Duodenal mucosa (tissue), 2 donors: ENCODE results near the gene VIPR1.

Source experiments
- H3K27ac ChIP-seq: one replicate; pipeline ENCODE4 v1.7.0; 2013; ENCODE audit warnings: low read depth, low read length
- H3K27me3 ChIP-seq, 2 donors: one replicate each; pipeline ENCODE4 v1.7.0; 2013; ENCODE audit warnings: low read length in 2 of 2, control low read depth in 1 of 2; ENCODE audit not compliant: insufficient read depth in 2 of 2, control insufficient read depth in 1 of 2
- H3K36me3 ChIP-seq, 2 donors: one replicate each; pipeline ENCODE4 v1.7.0; 2013; ENCODE audit warnings: low read length in 2 of 2, control low read depth in 1 of 2; ENCODE audit not compliant: insufficient read depth in 2 of 2, control insufficient read depth in 1 of 2
- H3K4me1 ChIP-seq, 2 donors: one replicate each; pipeline ENCODE4 v1.7.0; 2013; ENCODE audit warnings: low read length in 2 of 2, control low read depth in 1 of 2; ENCODE audit not compliant: insufficient read depth in 2 of 2, control insufficient read depth in 1 of 2
- H3K4me3 ChIP-seq, 2 donors: one replicate each; pipeline ENCODE4 v1.7.0; 2013; ENCODE audit warnings: low read length in 2 of 2, low read depth in 1 of 2
- H3K9ac ChIP-seq, 2 donors: one replicate each; pipeline ENCODE4 v1.7.0; 2013; ENCODE audit warnings: low read length in 2 of 2, low read depth in 1 of 2
- H3K9me3 ChIP-seq, 2 donors: one replicate each; pipeline ENCODE4 v1.7.0; 2013; ENCODE audit warnings: low read length in 2 of 2, control low read depth in 1 of 2; ENCODE audit not compliant: control insufficient read depth in 1 of 2

The VIPR1 gene

GRCh38 chr3:42493126-42493797, 9.2 kb upstream of the VIPR1 start:
- Histone ChIP-seq H3K36me3 (no peaks in the 10 kb centered on the region), H3K27ac (no peak overlapping the region), H3K4me1 (peaks cover 33 to 50% of the 10 kb centered on the region in 2 donors), H3K9ac (no peak overlapping the region), H3K9me3 (no peaks in the 10 kb centered on the region), H3K27me3 (no peaks in the 10 kb centered on the region), H3K4me3 (no peak overlapping the region)

- no peaks in the 10 kb centered on the region for H3K9me3 ChIP-seq
- H3K27me3 ChIP-seq, result no peaks in the 10 kb centered on the region
- peaks cover 34 to 50% of the 10 kb centered on the region in 2 donors for H3K4me1 ChIP-seq
- no peaks in the 10 kb centered on the region for H3K36me3 ChIP-seq
- H3K4me3 ChIP-seq, result no peak overlapping the region
- H3K9ac ChIP-seq, result no peak overlapping the region
- H3K27ac ChIP-seq, result no peak overlapping the region
Observed at GRCh38 chr3:42493798-42494151, 8.7 kb upstream of the VIPR1 start.

- Histone ChIP-seq H3K4me1 (peaks cover 26 to 41% of the 10 kb centered on the region in 2 donors), H3K9me3 (no peaks in the 10 kb centered on the region), H3K27me3 (peaks cover 2 to 5% of the 10 kb centered on the region in 2 donors), H3K4me3 (no peak overlapping the region), H3K27ac (no peak overlapping the region), H3K36me3 (no peaks in the 10 kb centered on the region), H3K9ac (no peak overlapping the region)
Observed at GRCh38 chr3:42495393-42495792, 7.0 kb upstream of the VIPR1 start.

GRCh38 chr3:42497009-42497731, 5.3 kb upstream of the VIPR1 start:
- Histone ChIP-seq H3K4me1 (peaks cover 33 to 48% of the 10 kb centered on the region in 2 donors), H3K36me3 (no peaks in the 10 kb centered on the region), H3K27me3 (peaks cover 7% of the 10 kb centered on the region in 2 donors), H3K9ac (no peak overlapping the region), H3K4me3 (peak overlapping the region in 1 of 2 donors; percentile 32), H3K9me3 (no peaks in the 10 kb centered on the region), H3K27ac (no peak overlapping the region)

- Histone ChIP-seq H3K27me3 (peaks cover 7% of the 10 kb centered on the region in 2 donors), H3K9ac (no peak overlapping the region), H3K4me1 (peaks cover 28 to 40% of the 10 kb centered on the region in 2 donors), H3K27ac (no peak overlapping the region), H3K9me3 (no peaks in the 10 kb centered on the region), H3K36me3 (no peaks in the 10 kb centered on the region), H3K4me3 (no peak overlapping the region)
Observed at GRCh38 chr3:42498034-42498433, 4.4 kb upstream of the VIPR1 start.

GRCh38 chr3:42498791-42499477, 3.5 kb upstream of the VIPR1 start:
- H3K9me3 ChIP-seq, result no peaks in the 10 kb centered on the region
- peaks cover 30 to 38% of the 10 kb centered on the region in 2 donors for H3K4me1 ChIP-seq
- H3K27ac ChIP-seq, result no peak overlapping the region
- no peak overlapping the region for H3K4me3 ChIP-seq
- H3K9ac ChIP-seq, result no peak overlapping the region
- H3K27me3 ChIP-seq, result peaks cover 7% of the 10 kb centered on the region in 2 donors
- no peaks in the 10 kb centered on the region for H3K36me3 ChIP-seq

- Histone ChIP-seq H3K27ac (no peak overlapping the region), H3K4me3 (no peak overlapping the region), H3K9ac (no peak overlapping the region), H3K27me3 (peaks cover 7% of the 10 kb centered on the region in 2 donors), H3K9me3 (no peaks in the 10 kb centered on the region), H3K4me1 (peaks cover 34 to 44% of the 10 kb centered on the region in 2 donors), H3K36me3 (no peaks in the 10 kb centered on the region)
Observed at GRCh38 chr3:42499478-42499871, 3.0 kb upstream of the VIPR1 start.

GRCh38 chr3:42500091-42500490, 2.4 kb upstream of the VIPR1 start:
- Histone ChIP-seq H3K4me1 (peaks cover 34 to 47% of the 10 kb centered on the region in 2 donors), H3K9ac (no peak overlapping the region), H3K27ac (no peak overlapping the region), H3K27me3 (peaks cover 7% of the 10 kb centered on the region in 2 donors), H3K4me3 (no peak overlapping the region), H3K36me3 (no peaks in the 10 kb centered on the region), H3K9me3 (no peaks in the 10 kb centered on the region)

- Histone ChIP-seq H3K36me3 (no peaks in the 10 kb centered on the region), H3K4me1 (peaks cover 41 to 50% of the 10 kb centered on the region in 2 donors), H3K9ac (no peak overlapping the region), H3K27me3 (peaks cover 7% of the 10 kb centered on the region in 2 donors), H3K4me3 (peak overlapping the region in 1 of 2 donors; percentile 83), H3K9me3 (no peaks in the 10 kb centered on the region), H3K27ac (no peak overlapping the region)
Observed at GRCh38 chr3:42500909-42501308, 1.5 kb upstream of the VIPR1 start.

- no peak overlapping the region for H3K27ac ChIP-seq
Observed at GRCh38 chr3:42501321-42501680, 1.1 kb upstream of the VIPR1 start.

More at GRCh38 chr3:42501321-42501680, 1.1 kb upstream of the VIPR1 start:
- H3K27me3 ChIP-seq, result peaks cover 7% of the 10 kb centered on the region in 2 donors
- H3K4me3 ChIP-seq, result peak overlapping the region; percentile 65 to 83
- H3K4me1 ChIP-seq, result peaks cover 45 to 50% of the 10 kb centered on the region in 2 donors
- H3K9me3 ChIP-seq, result no peaks in the 10 kb centered on the region
- H3K36me3 ChIP-seq, result no peaks in the 10 kb centered on the region
- H3K9ac ChIP-seq, result peak overlapping the region in 1 of 2 donors; percentile 54
